K562 (cell line): ENCODE measurements around the gene LSM4. TPM values are rescaled to one million over a fixed set of nuclear protein-coding genes. Genes with fewer than 3 reads are reported as not detected.

Source experiments
- ATF1 ChIP-seq, 2 experiments: fragments of 450-650 bp in 1 of 2; IDR thresholded peaks; 2 replicates each; pipeline ENCODE4 v1.6.1; 2016; ENCODE audit warnings: missing compliant biosample characterization in 1 of 2, missing genetic modification characterization in 1 of 2
- DACH1 ChIP-seq: fragments of 450-650 bp; IDR thresholded peaks from 2 replicates; pipeline ENCODE4 v1.6.1; 2018; ENCODE audit not compliant: partially characterized antibody
- EWSR1 ChIP-seq: fragments of 450-650 bp; IDR thresholded peaks from 2 replicates; pipeline ENCODE4 v1.6.1; 2018; ENCODE audit warnings: borderline replicate concordance, mild to moderate bottlenecking, low read depth, moderate library complexity; ENCODE audit not compliant: partially characterized antibody
- FOXJ2 ChIP-seq: fragments of 200-800 bp; sonication (Bioruptor generic); IDR thresholded peaks from 2 replicates; pipeline ENCODE4 v1.6.1; 2016; ENCODE audit warnings: missing genetic modification characterization, missing compliant biosample characterization
- IRF2 ChIP-seq: sonication (generic); formaldehyde crosslinking; IDR thresholded peaks from 2 replicates; pipeline ENCODE4 v1.8.1; 2022; ENCODE audit warnings: mild to moderate bottlenecking, missing genetic modification reagents
- KAT8 ChIP-seq: fragments of 450-650 bp; IDR thresholded peaks from 2 replicates; pipeline ENCODE4 v1.6.1; 2016; ENCODE audit warnings: low read depth, mild to moderate bottlenecking
- MCM2 ChIP-seq: fragments of 450-650 bp; IDR thresholded peaks from 2 replicates; pipeline ENCODE4 v1.6.1; 2017; ENCODE audit warnings: low read depth, mild to moderate bottlenecking
- RCOR1 ChIP-seq, 2 experiments: IDR thresholded peaks; 2 replicates each; pipeline ENCODE4 v1.6.1; 2012; ENCODE audit warnings: low read depth in 2 of 2, low read length in 2 of 2, borderline replicate concordance in 1 of 2, improper control_type of control experiment in 1 of 2
- RHOXF2B ChIP-seq: fragments of 250-450 bp; sonication (Bioruptor Pico); conservative IDR thresholded peaks from 2 replicates; pipeline ENCODE4 v1.5.1; 2021
- TCF15 ChIP-seq: fragments of 250-450 bp; sonication (Bioruptor Pico); IDR thresholded peaks from 2 replicates; pipeline ENCODE4 v1.8.0; 2022; ENCODE audit warnings: moderate library complexity, mild to moderate bottlenecking, inconsistent platforms
- TCF3 ChIP-seq: sonication (generic); formaldehyde crosslinking; IDR thresholded peaks from 2 replicates; pipeline ENCODE4 v1.4.0; 2020; ENCODE audit warnings: mild to moderate bottlenecking, missing genetic modification reagents
- TCF7L2 ChIP-seq: fragments of 150-350 bp; IDR thresholded peaks from 2 replicates; pipeline ENCODE4 v1.6.1; 2016; ENCODE audit warnings: low read depth, mild to moderate bottlenecking, low read length, moderate library complexity
- ZBTB2 ChIP-seq: fragments of 450-650 bp; IDR thresholded peaks from 2 replicates; pipeline ENCODE4 v1.6.1; 2016; ENCODE audit warnings: antibody characterized with exemption
- ZFP30 ChIP-seq: fragments of 250-450 bp; sonication (Bioruptor Pico); IDR thresholded peaks from 2 replicates; pipeline ENCODE4 v1.8.0; 2022; ENCODE audit warnings: moderate library complexity, mild to moderate bottlenecking, inconsistent platforms, borderline replicate concordance
- ZNF134 ChIP-seq: fragments of 250-450 bp; sonication (Bioruptor Pico); conservative IDR thresholded peaks from 2 replicates; pipeline ENCODE4 v1.4.0; 2020
- ZNF551 ChIP-seq: fragments of 250-450 bp; sonication (Bioruptor Pico); IDR thresholded peaks from 2 replicates; pipeline ENCODE4 v1.5.0; 2021; ENCODE audit warnings: mild to moderate bottlenecking, moderate library complexity
- ZNF584 ChIP-seq: fragments of 200-800 bp; sonication (Bioruptor generic); IDR thresholded peaks from 2 replicates; pipeline ENCODE4 v1.6.1; 2016; ENCODE audit warnings: low read depth, mild to moderate bottlenecking, missing genetic modification characterization, missing compliant biosample characterization
- polyA plus RNA-seq, 8 experiments: library from polyadenylated mRNA; depleted of rRNA in 4 of 8; stranded (reverse) in 5 of 8; unstranded in 3 of 8; fragments of >200 nt; fragmentation: Nextera tagmentation in 2 of 8; fragmentation: Illumina TruSeq in 1 of 8; extraction: Ambion mirVana in 2 of 8; extraction: Trizol in 1 of 8; gene quantifications; 2 replicates each; pipeline versions ENCODE4 v1.2.1 to v1.2.3, GENCODE V29; 2011 to 2014; ENCODE audit warnings: inconsistent platforms in 1 of 8, missing spikeins in 1 of 8
- total RNA-seq, 7 experiments: library from RNA; depleted of rRNA in 6 of 7; stranded (reverse); fragments of >200 nt in 6 of 7; fragmentation: Illumina TruSeq in 2 of 7; extraction: Trizol in 2 of 7; gene quantifications; 2 replicates each; pipeline versions ENCODE4 v1.2.1 to v1.2.3, GENCODE V29; 2011 to 2021; ENCODE audit warnings: low replicate concordance in 1 of 7
- TF ChIP-seq, protein P1 (sequence below): fragments of 250-450 bp; sonication (Bioruptor Pico); IDR thresholded peaks from 2 replicates; pipeline ENCODE4 v1.5.0; 2021; ENCODE audit warnings: mild to moderate bottlenecking, borderline replicate concordance
- TF ChIP-seq, protein P2 (sequence below): sonication (generic); formaldehyde crosslinking; IDR thresholded peaks from 2 replicates; pipeline ENCODE4 v1.9.0; 2022; ENCODE audit warnings: mild to moderate bottlenecking, missing genetic modification reagents
- TF ChIP-seq, protein P3 (sequence below): sonication (generic); formaldehyde crosslinking; IDR thresholded peaks from 2 replicates; pipeline ENCODE4 v1.4.0; 2020; ENCODE audit warnings: mild to moderate bottlenecking, missing genetic modification reagents

LSM4 gene
- total and polyA plus RNA-seq, 9 of the 15 experiments (the other 6 are each of a cell fraction or from before 2014, with no cell fraction given) = 11.9 to 763 (median 202) TPM

- TF ChIP-seq ZNF134 (no peak), DACH1 (peak; percentile 54), ATF1 (CRISPR knock-in tag; IDR thresholded peaks at IDR 0.05) (no peak), ATF1 (tag; IDR thresholded peaks at IDR 0.05) (0 out of 2 replicates have a peak, but pooled peaks have one; percentile 35), MCM2 (no peak), RHOXF2B (CRISPR knock-in tag) (no peak), TCF3 (CRISPR knock-in tag) (peak; percentile 39; the same call in 1 of the 2 replicates), IRF2 (CRISPR knock-in tag) (no peak), RCOR1 (IDR thresholded peaks at IDR 0.05; ENCODE audit: borderline replicate concordance in 1 of 2, low read depth in 2 of 2, low read length in 2 of 2) (peak in 1 of 2 experiments; percentile 56; a peak in 1 of 4 replicates), TCF7L2 (no peak), ZBTB2 (0 out of 2 replicates have a peak, but pooled peaks have one; percentile 11), FOXJ2 (0 out of 2 replicates have a peak, but pooled peaks have one; percentile 13), EWSR1 (no peak), ZNF551 (CRISPR knock-in tag) (no peak), TCF15 (CRISPR knock-in tag) (no peak), ZNF584 (CRISPR knock-in tag) (no peak), ZFP30 (CRISPR knock-in tag) (no peak), KAT8 (no peak)
- TF ChIP-seq, protein P1, sequence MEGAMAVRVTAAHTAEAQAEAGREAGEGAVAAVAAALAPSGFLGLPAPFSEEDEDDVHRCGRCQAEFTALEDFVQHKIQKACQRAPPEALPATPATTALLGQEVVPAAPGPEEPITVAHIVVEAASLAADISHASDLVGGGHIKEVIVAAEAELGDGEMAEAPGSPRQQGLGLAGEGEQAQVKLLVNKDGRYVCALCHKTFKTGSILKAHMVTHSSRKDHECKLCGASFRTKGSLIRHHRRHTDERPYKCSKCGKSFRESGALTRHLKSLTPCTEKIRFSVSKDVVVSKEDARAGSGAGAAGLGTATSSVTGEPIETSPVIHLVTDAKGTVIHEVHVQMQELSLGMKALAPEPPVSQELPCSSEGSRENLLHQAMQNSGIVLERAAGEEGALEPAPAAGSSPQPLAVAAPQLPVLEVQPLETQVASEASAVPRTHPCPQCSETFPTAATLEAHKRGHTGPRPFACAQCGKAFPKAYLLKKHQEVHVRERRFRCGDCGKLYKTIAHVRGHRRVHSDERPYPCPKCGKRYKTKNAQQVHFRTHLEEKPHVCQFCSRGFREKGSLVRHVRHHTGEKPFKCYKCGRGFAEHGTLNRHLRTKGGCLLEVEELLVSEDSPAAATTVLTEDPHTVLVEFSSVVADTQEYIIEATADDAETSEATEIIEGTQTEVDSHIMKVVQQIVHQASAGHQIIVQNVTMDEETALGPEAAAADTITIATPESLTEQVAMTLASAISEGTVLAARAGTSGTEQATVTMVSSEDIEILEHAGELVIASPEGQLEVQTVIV (CRISPR knock-in tag) = no peak
- TF ChIP-seq, protein P2, sequence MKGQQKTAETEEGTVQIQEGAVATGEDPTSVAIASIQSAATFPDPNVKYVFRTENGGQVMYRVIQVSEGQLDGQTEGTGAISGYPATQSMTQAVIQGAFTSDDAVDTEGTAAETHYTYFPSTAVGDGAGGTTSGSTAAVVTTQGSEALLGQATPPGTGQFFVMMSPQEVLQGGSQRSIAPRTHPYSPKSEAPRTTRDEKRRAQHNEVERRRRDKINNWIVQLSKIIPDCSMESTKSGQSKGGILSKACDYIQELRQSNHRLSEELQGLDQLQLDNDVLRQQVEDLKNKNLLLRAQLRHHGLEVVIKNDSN (CRISPR knock-in tag) = no peak
- TF ChIP-seq, protein P3, sequence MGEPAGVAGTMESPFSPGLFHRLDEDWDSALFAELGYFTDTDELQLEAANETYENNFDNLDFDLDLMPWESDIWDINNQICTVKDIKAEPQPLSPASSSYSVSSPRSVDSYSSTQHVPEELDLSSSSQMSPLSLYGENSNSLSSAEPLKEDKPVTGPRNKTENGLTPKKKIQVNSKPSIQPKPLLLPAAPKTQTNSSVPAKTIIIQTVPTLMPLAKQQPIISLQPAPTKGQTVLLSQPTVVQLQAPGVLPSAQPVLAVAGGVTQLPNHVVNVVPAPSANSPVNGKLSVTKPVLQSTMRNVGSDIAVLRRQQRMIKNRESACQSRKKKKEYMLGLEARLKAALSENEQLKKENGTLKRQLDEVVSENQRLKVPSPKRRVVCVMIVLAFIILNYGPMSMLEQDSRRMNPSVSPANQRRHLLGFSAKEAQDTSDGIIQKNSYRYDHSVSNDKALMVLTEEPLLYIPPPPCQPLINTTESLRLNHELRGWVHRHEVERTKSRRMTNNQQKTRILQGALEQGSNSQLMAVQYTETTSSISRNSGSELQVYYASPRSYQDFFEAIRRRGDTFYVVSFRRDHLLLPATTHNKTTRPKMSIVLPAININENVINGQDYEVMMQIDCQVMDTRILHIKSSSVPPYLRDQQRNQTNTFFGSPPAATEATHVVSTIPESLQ (CRISPR knock-in tag) = no peak; the same call in 1 of the 2 replicates
Observed at GRCh38 chr19:18279516-18280246, 43.2 kb downstream of the LSM4 start (continued).
